ENCODE measurements around the gene IQSEC2.

- TF ChIP-seq CTCF (tag by site-specific recombination; IDR thresholded peaks at IDR 0.05) = no peak
- no peak for TF ChIP-seq ZNF23 (tag by site-specific recombination; IDR thresholded peaks at IDR 0.05; ENCODE audit: borderline replicate concordance)
- TF ChIP-seq ZNF776 (tag by site-specific recombination; IDR thresholded peaks at IDR 0.05; ENCODE audit: borderline replicate concordance) = no peak
- no peak for TF ChIP-seq GLIS1 (tag by site-specific recombination; IDR thresholded peaks at IDR 0.05)
- no peak for TF ChIP-seq ZBTB20 (tag by site-specific recombination; IDR thresholded peaks at IDR 0.05)
- TF ChIP-seq ZNF24 (tag by site-specific recombination; IDR thresholded peaks at IDR 0.05) = no peak
- TF ChIP-seq ZNF473 (tag by site-specific recombination; IDR thresholded peaks at IDR 0.05) = no peak
- TF ChIP-seq ZNF560 (tag by site-specific recombination; IDR thresholded peaks at IDR 0.05; ENCODE audit: borderline replicate concordance) = no peak
Observed at GRCh38 chrX:53242310-53242709, 39.1 kb downstream of the IQSEC2 start.
